ENCODE results near the gene LAPTM5.

DNA sequence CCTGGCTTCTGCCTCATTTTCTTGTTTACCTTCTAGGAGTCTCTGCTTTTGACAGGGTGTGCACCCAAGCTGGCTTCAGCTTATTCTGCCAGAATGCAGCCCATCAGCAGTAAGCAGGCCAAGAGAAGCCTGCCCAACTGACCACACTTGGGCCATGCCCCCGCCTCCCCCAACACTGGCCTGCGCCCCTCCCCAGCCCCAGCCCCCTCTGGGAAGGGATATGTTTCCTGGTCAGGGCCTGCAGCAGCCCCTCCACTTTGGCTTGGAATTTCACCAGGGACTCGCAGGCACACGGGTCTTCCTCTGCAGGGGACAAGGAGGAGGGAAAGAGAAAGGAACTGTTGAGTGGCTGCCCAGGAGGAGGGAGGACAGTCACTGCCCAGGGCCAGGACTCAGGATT is 43.5 kb downstream of the LAPTM5 start:
- TF ChIP-seq, protein P1, sequence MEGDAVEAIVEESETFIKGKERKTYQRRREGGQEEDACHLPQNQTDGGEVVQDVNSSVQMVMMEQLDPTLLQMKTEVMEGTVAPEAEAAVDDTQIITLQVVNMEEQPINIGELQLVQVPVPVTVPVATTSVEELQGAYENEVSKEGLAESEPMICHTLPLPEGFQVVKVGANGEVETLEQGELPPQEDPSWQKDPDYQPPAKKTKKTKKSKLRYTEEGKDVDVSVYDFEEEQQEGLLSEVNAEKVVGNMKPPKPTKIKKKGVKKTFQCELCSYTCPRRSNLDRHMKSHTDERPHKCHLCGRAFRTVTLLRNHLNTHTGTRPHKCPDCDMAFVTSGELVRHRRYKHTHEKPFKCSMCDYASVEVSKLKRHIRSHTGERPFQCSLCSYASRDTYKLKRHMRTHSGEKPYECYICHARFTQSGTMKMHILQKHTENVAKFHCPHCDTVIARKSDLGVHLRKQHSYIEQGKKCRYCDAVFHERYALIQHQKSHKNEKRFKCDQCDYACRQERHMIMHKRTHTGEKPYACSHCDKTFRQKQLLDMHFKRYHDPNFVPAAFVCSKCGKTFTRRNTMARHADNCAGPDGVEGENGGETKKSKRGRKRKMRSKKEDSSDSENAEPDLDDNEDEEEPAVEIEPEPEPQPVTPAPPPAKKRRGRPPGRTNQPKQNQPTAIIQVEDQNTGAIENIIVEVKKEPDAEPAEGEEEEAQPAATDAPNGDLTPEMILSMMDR (IDR thresholded peaks at IDR 0.05): no peak
- TF ChIP-seq POLR2AphosphoS5 (IDR thresholded peaks at IDR 0.05): no peak
